Epidermal melanocyte (primary cell): Measurements from ENCODE around the gene CA5A.
"Not testable (repeated sequence)": the region's sequence is repeated elsewhere in the genome, so short reads cannot be mapped to it uniquely, and the experiment has no call there.

ENCODE experiments used
- DNase-seq: peaks from one replicate; pipeline ENCODE4 v3.0.0; 2011; ENCODE audit warnings: low spot score; ENCODE audit not compliant: insufficient read length

The CA5A gene

GRCh38 chr16:87949071-87949744 is 12.9 kb upstream of the CA5A start:
- no peak for DNase-seq

- DNase-seq = no peak
Observed at GRCh38 chr16:87948735-87949070, 12.4 kb upstream of the CA5A start.

- DNase-seq = no peak
Observed at GRCh38 chr16:87948119-87948545, 11.8 kb upstream of the CA5A start.

- no peak for DNase-seq
Observed at GRCh38 chr16:87947356-87948118, 11.2 kb upstream of the CA5A start.

- no peak for DNase-seq
Observed at GRCh38 chr16:87946596-87947347, 10.4 kb upstream of the CA5A start.

- no peak for DNase-seq
Observed at GRCh38 chr16:87945351-87946042, 9.2 kb upstream of the CA5A start.

- DNase-seq = no peak
Observed at GRCh38 chr16:87942680-87943079, 6.4 kb upstream of the CA5A start.

GRCh38 chr16:87939562-87940423 is 3.5 kb upstream of the CA5A start:
- DNase-seq = no peak

- no peak for DNase-seq
Observed at GRCh38 chr16:87938412-87938949, 2.2 kb upstream of the CA5A start.

GRCh38 chr16:87937231-87937542 is 858 bp upstream of the CA5A start:
- DNase-seq = not testable (repeated sequence)

GRCh38 chr16:87936016-87936374 is 334 bp downstream of the CA5A start:
- not testable (repeated sequence) for DNase-seq

GRCh38 chr16:87934752-87935425 is 1.4 kb downstream of the CA5A start:
- not testable (repeated sequence) for DNase-seq

- no peak for DNase-seq
Observed at GRCh38 chr16:87933140-87933495, 3.2 kb downstream of the CA5A start.

GRCh38 chr16:87932475-87933139 is 3.7 kb downstream of the CA5A start:
- not testable (repeated sequence) for DNase-seq

GRCh38 chr16:87931504-87931903 is 4.8 kb downstream of the CA5A start:
- no peak for DNase-seq

- no peak for DNase-seq
Observed at GRCh38 chr16:87930456-87930855, 5.9 kb downstream of the CA5A start.

GRCh38 chr16:87929986-87930385 is 6.3 kb downstream of the CA5A start:
- DNase-seq = no peak

GRCh38 chr16:87927195-87927562 is 9.2 kb downstream of the CA5A start:
- DNase-seq = no peak

GRCh38 chr16:87926246-87927194 is 9.8 kb downstream of the CA5A start:
- no peak for DNase-seq
